HG02981 (cell line): ENCODE data around the gene SERPINB7.
"Not testable (repeated sequence)": the region's sequence is repeated elsewhere in the genome, so short reads cannot be mapped to it uniquely, and the experiment has no call there.

ENCODE experiments used
- ATAC-seq: cut with Tn5 transposase; IDR thresholded peaks from one replicate; pipeline ENCODE4 v1.9.1; 2021; ENCODE audit warnings: mild to moderate bottlenecking, moderate library complexity; ENCODE audit not compliant: unreplicated experiment

The SERPINB7 gene, protein sequence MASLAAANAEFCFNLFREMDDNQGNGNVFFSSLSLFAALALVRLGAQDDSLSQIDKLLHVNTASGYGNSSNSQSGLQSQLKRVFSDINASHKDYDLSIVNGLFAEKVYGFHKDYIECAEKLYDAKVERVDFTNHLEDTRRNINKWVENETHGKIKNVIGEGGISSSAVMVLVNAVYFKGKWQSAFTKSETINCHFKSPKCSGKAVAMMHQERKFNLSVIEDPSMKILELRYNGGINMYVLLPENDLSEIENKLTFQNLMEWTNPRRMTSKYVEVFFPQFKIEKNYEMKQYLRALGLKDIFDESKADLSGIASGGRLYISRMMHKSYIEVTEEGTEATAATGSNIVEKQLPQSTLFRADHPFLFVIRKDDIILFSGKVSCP

DNA sequence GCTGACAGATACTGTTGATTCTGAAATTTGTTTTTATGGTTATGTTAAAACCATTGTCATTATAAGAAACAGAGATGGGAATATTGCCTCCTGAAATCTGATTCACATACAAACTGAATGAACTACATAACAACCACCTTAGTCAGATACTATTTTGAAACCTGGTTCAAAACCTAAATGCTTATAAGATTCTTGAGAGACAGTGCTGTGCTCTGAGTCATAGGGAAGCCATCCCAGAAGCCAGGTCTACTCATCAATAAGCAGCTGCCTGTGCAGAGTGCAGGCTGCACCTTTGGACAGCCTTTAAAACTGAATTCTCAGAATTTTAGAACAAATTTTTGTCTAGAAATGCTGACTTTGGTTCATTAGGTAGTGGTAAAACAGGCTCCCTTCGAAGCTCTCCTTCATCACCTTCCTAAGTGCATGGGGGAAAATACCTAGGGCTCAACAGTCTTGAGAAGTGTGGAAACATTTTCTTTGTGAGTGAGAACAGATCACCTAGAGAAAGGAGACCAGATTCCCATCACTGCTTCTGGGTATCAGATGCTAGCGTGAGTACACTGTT is at the start of gene SERPINB7:
Gene SERPINB7, plus strand, starts transcription at position 253 of the 565 bp plus-strand sequence. CDS start 6,955 bp downstream, outside the sequence.
- ATAC-seq, result no peak

GRCh38 chr18:63725682-63726480 is 49.3 kb upstream of the SERPINB7 start:
- ATAC-seq, result no peak

DNA sequence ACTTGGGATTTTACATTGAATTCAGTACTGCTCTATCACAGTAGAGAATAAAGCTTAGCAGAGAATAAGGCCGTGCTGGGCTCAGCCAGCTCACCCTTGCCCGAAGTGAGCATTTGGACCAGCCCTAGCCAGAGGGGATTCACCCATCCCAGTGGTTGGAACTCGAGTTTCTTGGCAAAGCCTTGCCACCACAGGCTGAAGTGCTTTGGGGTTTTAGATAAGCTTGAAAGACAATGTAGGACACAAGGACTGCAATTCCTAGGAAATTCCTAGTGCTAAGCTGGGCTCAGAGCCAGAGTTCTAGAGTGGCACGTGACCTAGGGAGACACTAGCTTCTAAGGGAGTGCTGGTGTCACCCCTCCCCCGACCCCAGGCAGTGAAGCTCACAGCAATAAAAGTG is 44.4 kb upstream of the SERPINB7 start:
- ATAC-seq, result no peak

DNA sequence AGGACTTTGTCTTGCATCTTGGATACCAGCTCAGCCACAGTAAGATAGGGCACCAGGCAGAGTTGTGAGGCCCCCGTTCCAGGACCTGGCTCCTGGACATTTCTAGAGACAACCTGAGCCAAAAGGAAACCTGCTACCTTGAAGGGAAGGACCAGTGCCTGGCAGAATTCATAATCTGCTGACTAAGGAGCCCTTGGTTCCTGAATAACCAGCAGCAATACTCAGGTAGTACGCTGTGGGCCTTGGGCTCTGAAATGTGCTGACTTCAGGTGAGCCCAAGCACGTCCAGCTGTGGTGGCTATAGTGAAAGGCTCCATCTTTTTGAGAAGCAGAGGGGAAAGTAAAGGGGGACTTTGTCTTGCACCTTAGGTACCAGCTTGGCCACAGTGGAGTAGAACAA is 44.0 kb upstream of the SERPINB7 start:
- no peak for ATAC-seq

DNA sequence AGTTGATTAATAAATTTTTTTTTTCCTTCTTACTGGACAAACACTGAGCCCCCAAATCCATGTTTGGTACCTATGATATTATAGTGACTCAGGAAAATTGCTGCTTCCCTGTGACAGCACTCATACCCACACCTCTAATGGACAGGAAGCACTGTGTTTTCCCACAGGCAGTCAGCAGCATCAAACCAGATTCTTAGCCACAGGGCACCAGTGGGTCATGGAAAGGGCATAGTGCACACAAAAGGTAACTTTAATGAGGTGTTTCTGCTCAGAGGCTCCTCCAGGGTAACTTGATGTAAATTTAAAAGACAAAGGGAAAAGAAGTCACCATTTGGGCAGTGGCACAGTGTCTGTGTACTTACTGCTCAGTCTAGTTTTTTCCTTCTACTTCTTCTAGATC is 38.3 kb upstream of the SERPINB7 start:
- ATAC-seq, result no peak

DNA sequence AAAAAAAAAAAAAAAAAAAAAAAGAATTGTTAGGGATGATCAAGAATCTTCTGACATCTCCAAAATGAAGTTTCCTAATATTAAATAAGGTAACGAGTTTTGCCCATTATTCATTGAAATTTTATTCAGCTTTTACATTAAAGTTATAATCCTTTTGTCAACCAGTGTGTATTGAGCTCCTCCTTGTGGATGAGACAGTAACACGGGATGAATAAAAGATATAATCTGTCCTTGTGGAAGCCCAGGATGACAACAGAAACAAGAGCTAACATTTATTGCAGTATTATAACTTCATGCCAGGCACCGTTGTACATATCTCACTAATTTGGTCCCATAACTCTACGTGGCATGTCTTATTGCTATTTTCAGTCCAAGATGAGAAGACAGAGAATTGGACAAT is 33.4 kb upstream of the SERPINB7 start:
- no peak for ATAC-seq

DNA sequence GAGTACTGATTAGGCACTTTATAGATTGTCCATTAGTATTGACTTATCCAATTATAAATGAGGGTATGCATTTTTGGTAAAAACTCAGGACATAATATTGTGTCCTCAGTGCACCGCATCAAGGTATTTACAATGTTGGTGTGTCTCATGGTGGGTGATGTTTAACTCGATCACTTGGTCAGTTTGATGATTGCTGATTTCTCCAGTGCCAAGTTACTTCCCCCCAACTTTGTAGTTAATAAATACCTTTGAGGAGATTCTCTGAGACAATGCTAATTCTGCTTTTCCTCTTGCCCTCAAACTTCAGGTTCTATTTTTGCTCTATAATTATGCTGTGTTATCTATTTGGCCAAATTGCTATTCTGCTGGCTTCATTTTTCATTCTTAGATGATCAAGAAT is 28.2 kb upstream of the SERPINB7 start:
- ATAC-seq, result no peak

- ATAC-seq, result no peak
Observed at GRCh38 chr18:63749489-63749888, 25.7 kb upstream of the SERPINB7 start.

DNA sequence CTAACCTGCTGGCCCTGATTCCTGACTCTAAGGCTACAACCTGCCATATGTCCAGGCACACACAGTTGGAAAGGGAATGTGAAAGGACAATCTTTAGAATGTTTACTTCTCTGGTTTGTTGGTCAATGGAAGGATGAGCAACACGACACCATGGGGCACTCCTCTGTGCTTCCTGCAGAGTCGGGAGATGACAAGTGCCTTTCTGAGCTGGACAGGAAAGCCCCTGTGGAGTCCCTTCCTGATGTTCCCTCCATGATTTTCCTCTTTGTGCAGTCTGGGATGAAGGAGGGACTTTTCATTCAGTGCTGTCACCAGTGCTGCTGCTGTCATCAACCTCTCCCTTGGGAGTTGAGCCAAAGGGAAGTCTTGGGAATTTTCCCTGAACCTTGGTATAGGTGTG is 22.6 kb upstream of the SERPINB7 start:
- no peak for ATAC-seq

GRCh38 chr18:63753676-63754075 is 21.5 kb upstream of the SERPINB7 start:
- no peak for ATAC-seq

GRCh38 chr18:63757541-63757940 is 17.7 kb upstream of the SERPINB7 start:
- no peak for ATAC-seq

DNA sequence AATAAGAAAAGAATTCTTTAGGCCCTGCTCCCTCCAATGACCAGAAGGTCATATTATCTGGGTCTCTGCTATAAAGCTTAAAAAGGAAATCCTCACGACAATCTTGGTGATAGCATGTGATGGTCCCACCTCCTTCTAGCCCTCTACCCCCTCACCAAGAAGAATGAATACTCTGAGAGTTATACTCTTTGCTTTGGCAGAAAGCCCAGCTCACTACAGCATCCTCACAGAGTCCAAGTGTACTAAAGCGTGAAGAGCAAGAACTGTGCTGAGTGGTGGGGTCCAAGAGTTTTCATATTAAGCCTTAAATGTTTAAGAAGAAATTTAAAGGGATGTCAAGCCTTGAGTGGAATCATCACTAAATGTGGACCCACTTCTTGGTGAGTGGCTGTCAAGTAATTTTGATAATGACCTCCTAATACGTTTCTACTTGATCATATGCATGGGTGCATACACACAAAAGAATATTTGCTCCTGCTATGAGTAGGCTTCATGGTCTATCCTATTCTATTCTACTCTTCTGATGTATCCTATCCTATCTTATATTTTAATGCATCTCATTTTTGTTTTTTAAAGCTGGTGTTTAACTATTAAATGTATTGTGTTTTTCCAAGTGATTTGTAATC is 16.5 kb upstream of the SERPINB7 start:
- no peak for ATAC-seq

GRCh38 chr18:63759786-63760185 is 15.4 kb upstream of the SERPINB7 start:
- ATAC-seq, result not testable (repeated sequence)

GRCh38 chr18:63762518-63762917 is 12.7 kb upstream of the SERPINB7 start:
- no peak for ATAC-seq

DNA sequence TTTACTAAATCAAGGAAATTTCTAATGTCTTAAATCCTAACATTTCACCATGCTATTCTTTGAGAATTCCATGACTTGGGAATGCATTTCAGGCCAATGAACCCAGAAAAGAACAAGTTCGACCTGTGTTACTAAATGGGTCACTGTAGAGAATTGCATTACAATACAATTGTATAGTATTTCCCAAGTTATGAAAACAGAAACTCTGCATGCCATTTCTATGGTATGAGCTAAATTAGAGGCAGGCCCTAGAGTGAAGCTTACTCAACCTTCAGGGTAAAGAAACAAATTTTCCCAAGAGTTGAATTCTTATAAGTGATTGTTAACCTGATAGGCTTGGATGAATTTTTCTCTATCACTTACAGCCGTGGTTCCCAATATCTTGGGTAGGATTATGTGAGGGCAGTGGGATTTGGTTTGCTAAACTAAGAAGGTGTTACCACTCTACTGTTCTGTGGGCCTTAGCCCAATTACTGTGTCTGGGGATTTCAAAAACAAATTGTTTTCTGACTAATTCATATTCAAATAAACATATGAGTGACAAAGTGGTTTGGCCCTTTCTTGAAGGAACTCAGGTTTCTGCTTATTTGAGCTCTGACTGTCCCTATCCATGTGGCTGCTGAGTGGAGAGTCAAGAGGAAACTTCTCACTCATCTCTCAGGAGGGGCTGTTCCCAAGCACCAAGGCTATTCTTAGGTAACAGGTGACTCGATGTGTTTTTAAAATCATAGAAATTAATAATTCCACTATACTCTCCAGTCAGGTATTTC is 11.2 kb upstream of the SERPINB7 start:
- ATAC-seq, result no peak

- no peak for ATAC-seq
Observed at GRCh38 chr18:63765837-63766236, 9.4 kb upstream of the SERPINB7 start.

- no peak for ATAC-seq
Observed at GRCh38 chr18:63773551-63773950, 1.7 kb upstream of the SERPINB7 start.

- ATAC-seq, result no peak
Observed at GRCh38 chr18:63774511-63774910, 707 bp upstream of the SERPINB7 start.

DNA sequence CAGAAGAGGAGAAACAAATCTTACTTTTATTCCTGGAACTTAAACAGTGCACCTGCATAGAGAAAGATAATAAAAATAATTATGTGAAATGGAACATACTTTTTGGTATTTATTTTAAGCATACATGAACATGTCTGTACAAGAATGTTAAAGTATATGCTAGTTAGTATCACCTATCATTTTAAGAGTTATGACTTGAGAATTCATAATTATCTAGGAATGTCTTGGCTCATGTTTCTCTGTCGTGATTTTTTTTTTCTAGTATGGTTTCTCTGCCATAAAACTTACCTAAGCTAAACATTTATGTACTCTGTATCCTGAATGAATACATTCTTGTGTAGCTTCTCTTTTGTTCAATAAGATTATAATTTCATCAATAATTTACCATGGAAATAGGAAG is 4.2 kb downstream of the SERPINB7 start:
- ATAC-seq, result no peak

DNA sequence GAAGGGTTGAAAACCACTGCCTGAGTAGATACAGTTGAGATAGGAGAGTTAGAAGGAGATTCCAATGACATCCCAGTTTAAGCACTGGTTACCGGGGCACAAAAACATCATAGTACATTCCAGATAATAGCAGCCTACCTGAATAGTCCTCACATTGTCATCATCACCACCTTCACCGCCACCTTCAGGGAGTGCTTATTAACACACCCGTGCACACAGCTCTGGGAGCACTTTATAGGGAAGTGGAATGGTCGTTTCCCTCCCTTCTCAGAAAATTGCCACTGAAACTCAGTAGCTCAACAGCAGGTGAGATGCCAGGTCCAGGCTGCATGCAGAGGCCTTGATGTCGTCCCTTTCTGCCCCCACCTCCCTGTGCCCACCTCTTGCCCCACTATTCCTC is 8.2 kb downstream of the SERPINB7 start:
- ATAC-seq, result no peak
